T47D (cell line): Measurements from ENCODE around the gene SF1.
A peak's percentile ranks its signal among the peaks of the same experiment; 100 is the strongest.

Source experiments
- DNase-seq, 2 experiments: peaks; one replicate each; pipeline versions ENCODE4 v3.0.0 to v3.0.0-alpha.2; 2011 to 2012; ENCODE audit warnings: low read depth in 1 of 2, low spot score in 1 of 2
- JUND ChIP-seq: IDR thresholded peaks from 2 replicates; pipeline ENCODE4 v1.6.1; 2012; ENCODE audit warnings: low read depth
- in situ Hi-C: cut with HindIII; loops from 2 replicates; pipeline ENCODE4 v1.10.0; 2016; ENCODE audit warnings: low sequenced_read_pairs, low pct_unique_long_range_greater_than_20kb

SF1 gene

GRCh38 chr11:64742889-64743590, 35.3 kb downstream of the SF1 start:
- in situ Hi-C loops, result no loop called here
- peak; percentile 57 to 94 for DNase-seq
- no peak for TF ChIP-seq JUND

GRCh38 chr11:64742087-64742888, 36.1 kb downstream of the SF1 start:
- no peak for DNase-seq
- in situ Hi-C loops, result no loop called here
- no peak for TF ChIP-seq JUND

GRCh38 chr11:64741375-64742086, 36.8 kb downstream of the SF1 start:
- in situ Hi-C loops, result no loop called here
- no peak for DNase-seq

GRCh38 chr11:64739871-64740270, 38.5 kb downstream of the SF1 start:
- TF ChIP-seq JUND, result no peak
- DNase-seq, result no peak
- in situ Hi-C loops, result no loop called here

More at GRCh38 chr11:64741375-64742086, 36.8 kb downstream of the SF1 start:
- TF ChIP-seq JUND, result no peak

GRCh38 chr11:64736654-64737053, 41.7 kb downstream of the SF1 start:
- in situ Hi-C loops, result no loop called here
- no peak for TF ChIP-seq JUND
- DNase-seq, result no peak

GRCh38 chr11:64735725-64736259, 42.5 kb downstream of the SF1 start:
- no peak for TF ChIP-seq JUND
- no peak for DNase-seq
- in situ Hi-C loops, result no loop called here

- no peak for DNase-seq
- in situ Hi-C loops, result no loop called here
Measured at GRCh38 chr11:64734811-64735724, 43.3 kb downstream of the SF1 start.

GRCh38 chr11:64731601-64732000, 46.7 kb downstream of the SF1 start:
- no peak for TF ChIP-seq JUND
- no peak for DNase-seq
- in situ Hi-C loops, result no loop called here

More at GRCh38 chr11:64734811-64735724, 43.3 kb downstream of the SF1 start:
- no peak for TF ChIP-seq JUND

- in situ Hi-C loops, result no loop called here
- TF ChIP-seq JUND, result no peak
- DNase-seq, result peak; percentile 79 to 91
Measured at GRCh38 chr11:64729851-64730382, 48.4 kb downstream of the SF1 start.

- no peak for DNase-seq
- no peak for TF ChIP-seq JUND
- in situ Hi-C loops, result no loop called here
Measured at GRCh38 chr11:64728757-64729365, 49.5 kb downstream of the SF1 start.

- no peak for DNase-seq
- no peak for TF ChIP-seq JUND
- in situ Hi-C loops, result no loop called here
Measured at GRCh38 chr11:64726867-64727530, 51.3 kb downstream of the SF1 start.
